ENCODE data around the gene NPAT.

GRCh38 chr11:108237058-108237481 is 14.6 kb upstream of the NPAT start:
- TF ChIP-seq SP1 (IDR thresholded peaks at IDR 0.05) (no peak), TAF1 (conservative IDR thresholded peaks at IDR 0.05) (no peak), RAD21 (IDR thresholded peaks at IDR 0.05) (no peak)
- TF ChIP-seq, protein P1, sequence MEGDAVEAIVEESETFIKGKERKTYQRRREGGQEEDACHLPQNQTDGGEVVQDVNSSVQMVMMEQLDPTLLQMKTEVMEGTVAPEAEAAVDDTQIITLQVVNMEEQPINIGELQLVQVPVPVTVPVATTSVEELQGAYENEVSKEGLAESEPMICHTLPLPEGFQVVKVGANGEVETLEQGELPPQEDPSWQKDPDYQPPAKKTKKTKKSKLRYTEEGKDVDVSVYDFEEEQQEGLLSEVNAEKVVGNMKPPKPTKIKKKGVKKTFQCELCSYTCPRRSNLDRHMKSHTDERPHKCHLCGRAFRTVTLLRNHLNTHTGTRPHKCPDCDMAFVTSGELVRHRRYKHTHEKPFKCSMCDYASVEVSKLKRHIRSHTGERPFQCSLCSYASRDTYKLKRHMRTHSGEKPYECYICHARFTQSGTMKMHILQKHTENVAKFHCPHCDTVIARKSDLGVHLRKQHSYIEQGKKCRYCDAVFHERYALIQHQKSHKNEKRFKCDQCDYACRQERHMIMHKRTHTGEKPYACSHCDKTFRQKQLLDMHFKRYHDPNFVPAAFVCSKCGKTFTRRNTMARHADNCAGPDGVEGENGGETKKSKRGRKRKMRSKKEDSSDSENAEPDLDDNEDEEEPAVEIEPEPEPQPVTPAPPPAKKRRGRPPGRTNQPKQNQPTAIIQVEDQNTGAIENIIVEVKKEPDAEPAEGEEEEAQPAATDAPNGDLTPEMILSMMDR (IDR thresholded peaks at IDR 0.05; ENCODE audit: low read depth, low read length, missing input control): no peak
- TF ChIP-seq, protein P2, sequence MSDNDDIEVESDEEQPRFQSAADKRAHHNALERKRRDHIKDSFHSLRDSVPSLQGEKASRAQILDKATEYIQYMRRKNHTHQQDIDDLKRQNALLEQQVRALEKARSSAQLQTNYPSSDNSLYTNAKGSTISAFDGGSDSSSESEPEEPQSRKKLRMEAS (IDR thresholded peaks at IDR 0.05): no peak

All from liver (tissue), 3 donors.